Measurements from ENCODE around the gene NHS. TPM values are rescaled to one million over a fixed set of nuclear protein-coding genes. Genes with fewer than 3 reads are reported as not detected.

Gene NHS
- total RNA-seq, 1 experiment from 2014 or later, result 19.5 TPM

GRCh38 chrX:17682259-17682658 lies 307.3 kb downstream of the NHS start:
- H3K27ac Mint-ChIP-seq (ENCODE audit: unreplicated experiment), result peak overlapping the region; percentile 60
- H3K4me1 Mint-ChIP-seq (ENCODE audit: low read depth, unreplicated experiment), result peaks cover 41% of the 10 kb centered on the region
- H3K4me3 Mint-ChIP-seq (ENCODE audit: low read depth, unreplicated experiment), result no peak overlapping the region
- CTCF ChIA-PET, result no interaction called here
- intact Hi-C loops (cut with micrococcal nuclease; ENCODE audit: unreplicated experiment), result no loop called here
- no peaks in the 10 kb centered on the region for H3K9me3 Mint-ChIP-seq (ENCODE audit: low read depth, unreplicated experiment)
- H3K27me3 Mint-ChIP-seq (ENCODE audit: unreplicated experiment), result no peaks in the 10 kb centered on the region
- no TSS peak for BruUV-seq (replicated peaks)
- H3K36me3 Mint-ChIP-seq (ENCODE audit: insufficient read depth, unreplicated experiment), result no peaks in the 10 kb centered on the region
- TF ChIP-seq, protein P1, sequence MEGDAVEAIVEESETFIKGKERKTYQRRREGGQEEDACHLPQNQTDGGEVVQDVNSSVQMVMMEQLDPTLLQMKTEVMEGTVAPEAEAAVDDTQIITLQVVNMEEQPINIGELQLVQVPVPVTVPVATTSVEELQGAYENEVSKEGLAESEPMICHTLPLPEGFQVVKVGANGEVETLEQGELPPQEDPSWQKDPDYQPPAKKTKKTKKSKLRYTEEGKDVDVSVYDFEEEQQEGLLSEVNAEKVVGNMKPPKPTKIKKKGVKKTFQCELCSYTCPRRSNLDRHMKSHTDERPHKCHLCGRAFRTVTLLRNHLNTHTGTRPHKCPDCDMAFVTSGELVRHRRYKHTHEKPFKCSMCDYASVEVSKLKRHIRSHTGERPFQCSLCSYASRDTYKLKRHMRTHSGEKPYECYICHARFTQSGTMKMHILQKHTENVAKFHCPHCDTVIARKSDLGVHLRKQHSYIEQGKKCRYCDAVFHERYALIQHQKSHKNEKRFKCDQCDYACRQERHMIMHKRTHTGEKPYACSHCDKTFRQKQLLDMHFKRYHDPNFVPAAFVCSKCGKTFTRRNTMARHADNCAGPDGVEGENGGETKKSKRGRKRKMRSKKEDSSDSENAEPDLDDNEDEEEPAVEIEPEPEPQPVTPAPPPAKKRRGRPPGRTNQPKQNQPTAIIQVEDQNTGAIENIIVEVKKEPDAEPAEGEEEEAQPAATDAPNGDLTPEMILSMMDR (IDR thresholded peaks at IDR 0.05; ENCODE audit: unreplicated experiment), result no peak
- DNase-seq, result no peak

DNA sequence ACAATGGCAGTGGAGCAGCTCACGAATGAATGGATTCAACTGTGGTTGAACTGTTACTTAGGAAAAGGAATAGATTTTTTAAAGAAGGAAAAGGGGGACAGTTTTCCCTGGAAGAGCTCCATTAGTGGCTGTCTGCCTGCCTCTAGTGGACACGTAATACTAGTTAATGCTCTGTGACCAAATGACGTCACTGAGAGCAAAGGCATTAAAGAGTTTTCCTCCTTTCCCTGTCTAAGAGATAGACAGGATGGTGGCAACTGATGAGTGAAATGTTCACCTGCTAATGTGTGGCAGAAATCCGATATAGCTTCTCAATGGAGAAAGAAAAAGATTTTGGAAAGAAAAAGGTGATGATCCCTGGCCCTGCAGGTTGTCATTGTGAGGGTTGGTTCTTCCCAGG lies 310.0 kb downstream of the NHS start:
- CTCF ChIA-PET, result no interaction called here
- peaks cover 31% of the 10 kb centered on the region for H3K4me1 Mint-ChIP-seq (ENCODE audit: low read depth, unreplicated experiment)
- H3K27me3 Mint-ChIP-seq (ENCODE audit: unreplicated experiment), result no peaks in the 10 kb centered on the region
- peaks cover 3% of the 10 kb centered on the region for H3K36me3 Mint-ChIP-seq (ENCODE audit: insufficient read depth, unreplicated experiment)
- no peak for DNase-seq
- intact Hi-C loops (cut with micrococcal nuclease; ENCODE audit: unreplicated experiment), result no loop called here
- no peak overlapping the region for H3K4me3 Mint-ChIP-seq (ENCODE audit: low read depth, unreplicated experiment)
- no peak overlapping the region for H3K27ac Mint-ChIP-seq (ENCODE audit: unreplicated experiment)
- no peaks in the 10 kb centered on the region for H3K9me3 Mint-ChIP-seq (ENCODE audit: low read depth, unreplicated experiment)
- TF ChIP-seq, protein P1 (IDR thresholded peaks at IDR 0.05; ENCODE audit: unreplicated experiment), result no peak
- BruUV-seq (replicated peaks), result no TSS peak

GRCh38 chrX:17687648-17688047 lies 312.6 kb downstream of the NHS start:
- Mint-ChIP-seq H3K27ac (ENCODE audit: unreplicated experiment) (no peak overlapping the region), H3K36me3 (ENCODE audit: insufficient read depth, unreplicated experiment) (peaks cover 8% of the 10 kb centered on the region), H3K4me1 (ENCODE audit: low read depth, unreplicated experiment) (peaks cover 19% of the 10 kb centered on the region), H3K4me3 (ENCODE audit: low read depth, unreplicated experiment) (no peak overlapping the region), H3K27me3 (ENCODE audit: unreplicated experiment) (no peaks in the 10 kb centered on the region), H3K9me3 (ENCODE audit: low read depth, unreplicated experiment) (no peaks in the 10 kb centered on the region)
- no TSS peak for BruUV-seq (replicated peaks)
- intact Hi-C loops (cut with micrococcal nuclease; ENCODE audit: unreplicated experiment), result no loop called here
- CTCF ChIA-PET, result no interaction called here
- DNase-seq, result no peak
- TF ChIP-seq, protein P1 (IDR thresholded peaks at IDR 0.05; ENCODE audit: unreplicated experiment), result no peak

DNA sequence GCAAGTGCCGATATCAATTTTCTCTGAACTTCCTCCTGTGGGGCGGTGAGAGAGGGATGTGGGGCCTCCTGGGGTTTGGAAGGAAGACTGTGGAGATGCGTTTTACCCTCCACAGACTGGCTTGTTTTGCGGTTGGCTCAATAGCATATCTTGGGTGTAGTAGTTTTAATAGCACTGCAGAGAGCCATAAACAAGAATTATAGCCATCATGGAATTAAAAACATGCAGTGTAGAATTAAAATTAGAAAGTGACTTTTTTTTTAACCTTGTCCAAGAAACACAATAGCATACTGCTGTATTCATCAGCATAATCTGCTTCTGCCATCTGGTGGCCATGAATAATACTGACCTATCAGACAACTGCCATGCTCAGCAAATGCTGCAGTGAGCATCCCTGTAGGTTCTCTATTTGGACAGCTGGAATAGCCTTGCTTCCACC lies 315.0 kb downstream of the NHS start:
- CTCF ChIA-PET, result interaction anchor here (0.7 to 0.9 kb wide), 2 partner anchors 79 to 98 kb away, joined by 3 to 4 read pairs; no protein-coding TSS in a partner anchor
- intact Hi-C loops (cut with micrococcal nuclease; ENCODE audit: unreplicated experiment), result loop anchor here (1.0 to 10.0 kb wide), 5 partner anchors 99 to 568 kb away; no protein-coding TSS in a partner anchor
- Mint-ChIP-seq H3K9me3 (ENCODE audit: low read depth, unreplicated experiment) (no peaks in the 10 kb centered on the region), H3K36me3 (ENCODE audit: insufficient read depth, unreplicated experiment) (peaks cover 8% of the 10 kb centered on the region), H3K27ac (ENCODE audit: unreplicated experiment) (peak overlapping the region; percentile 71), H3K27me3 (ENCODE audit: unreplicated experiment) (no peaks in the 10 kb centered on the region), H3K4me1 (ENCODE audit: low read depth, unreplicated experiment) (peaks cover 19% of the 10 kb centered on the region), H3K4me3 (ENCODE audit: low read depth, unreplicated experiment) (no peak overlapping the region)
- peak; percentile 66 for DNase-seq
- TF ChIP-seq, protein P1 (IDR thresholded peaks at IDR 0.05; ENCODE audit: unreplicated experiment), result peak; percentile 54
- no TSS peak for BruUV-seq (replicated peaks)

Measured in Calu3 (cell line).